C4-2B (cell line): ENCODE data around the gene ZNF385A.

ENCODE experiments used
- H3K27ac ChIP-seq: fragments of 450-650 bp; 2 replicates; pipeline ENCODE4 v1.5.1; 2017
- CTCF ChIP-seq: fragments of 450-650 bp; conservative IDR thresholded peaks from 2 replicates; pipeline ENCODE4 v1.5.1; 2017; ENCODE audit warnings: mild to moderate bottlenecking
- ZFX ChIP-seq: fragments of 450-650 bp; IDR thresholded peaks from 2 replicates; pipeline ENCODE4 v1.6.1; 2017

The ZNF385A gene

GRCh38 chr12:54420766-54421144, 36.2 kb upstream of the ZNF385A start:
- TF ChIP-seq ZFX = no peak
- TF ChIP-seq CTCF = no peak
- H3K27ac ChIP-seq = no peak overlapping the region

- TF ChIP-seq ZFX (no peak), CTCF (no peak)
- peak within 1 kb of the TSS; percentile 72 for H3K27ac ChIP-seq
Observed at GRCh38 chr12:54419088-54419887, 34.8 kb upstream of the ZNF385A start, which contains the start of gene ITGA5. TSS of gene ITGA5 (minus strand) at chr12:54419266. CDS start at chr12:54419198, 68 bp downstream.

- peak overlapping the region; percentile 72 for H3K27ac ChIP-seq
Observed at GRCh38 chr12:54418441-54419087, 34.0 kb upstream of the ZNF385A start.

GRCh38 chr12:54417712-54418440, 33.3 kb upstream of the ZNF385A start:
- no peak overlapping the region for H3K27ac ChIP-seq
- TF ChIP-seq ZFX (no peak), CTCF (no peak)

More at GRCh38 chr12:54418441-54419087, 34.0 kb upstream of the ZNF385A start:
- no peak for TF ChIP-seq CTCF
- TF ChIP-seq ZFX = no peak

GRCh38 chr12:54416687-54417603, 32.4 kb upstream of the ZNF385A start:
- TF ChIP-seq ZFX (no peak), CTCF (no peak)
- no peak overlapping the region for H3K27ac ChIP-seq

GRCh38 chr12:54415221-54415929, 30.8 kb upstream of the ZNF385A start:
- H3K27ac ChIP-seq = no peak overlapping the region
- TF ChIP-seq ZFX (no peak), CTCF (no peak)
